ENCODE measurements around the gene BCR. TPM values are rescaled to one million over a fixed set of nuclear protein-coding genes. Genes with fewer than 3 reads are reported as not detected.

BCR gene
- total RNA-seq, 1 donor from 2014 or later = 45.1 TPM

DNA sequence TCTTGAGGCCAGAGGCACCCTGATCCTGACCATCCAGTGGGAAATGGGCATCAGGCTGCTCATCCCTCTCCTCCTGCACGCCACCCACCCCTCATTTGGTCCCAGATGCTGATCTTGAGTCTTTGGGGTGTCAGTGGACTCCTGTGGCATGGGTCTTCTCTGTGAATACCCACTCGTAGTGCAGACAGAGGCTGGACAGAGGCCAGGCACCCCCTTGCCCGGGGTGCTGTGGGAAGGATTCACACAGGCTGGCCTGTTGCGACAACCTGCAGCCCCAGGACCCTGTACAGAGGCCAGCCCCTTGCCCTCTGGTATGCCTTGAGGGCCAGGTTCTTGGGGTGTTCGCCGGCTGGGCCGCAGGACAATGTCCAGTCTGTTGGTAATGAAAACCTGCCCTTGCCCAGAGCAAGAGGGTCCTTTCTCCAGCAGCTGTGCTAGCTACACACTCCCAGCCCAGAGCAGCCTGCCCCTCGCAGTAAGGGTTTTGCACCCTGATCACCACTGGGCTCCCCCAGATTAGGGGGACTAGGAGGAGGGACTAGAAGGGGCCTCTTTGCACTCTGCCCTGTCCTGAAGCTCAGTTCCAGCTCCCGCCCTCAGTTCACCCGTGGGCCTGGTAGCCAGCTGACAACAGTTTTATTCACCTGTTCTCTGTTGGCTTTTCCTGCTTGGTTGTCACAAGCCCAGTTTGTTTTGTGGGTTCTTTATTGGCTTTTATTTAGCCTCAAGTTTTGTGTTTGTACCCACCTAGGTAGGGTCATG, 76.0 kb downstream of the BCR start:
- intact Hi-C loops (cut with micrococcal nuclease) = no loop called here
- no peaks in the 10 kb centered on the region for H3K27me3 Mint-ChIP-seq
- peaks cover 11% of the 10 kb centered on the region for H3K4me1 Mint-ChIP-seq
- DNase-seq = no peak
- no peaks in the 10 kb centered on the region for H3K9me3 Mint-ChIP-seq
- H3K27ac Mint-ChIP-seq = peak overlapping the region; percentile 41
- peaks cover 14% of the 10 kb centered on the region for H3K36me3 Mint-ChIP-seq (ENCODE audit: low read depth)
- H3K4me3 Mint-ChIP-seq = no peak overlapping the region

DNA sequence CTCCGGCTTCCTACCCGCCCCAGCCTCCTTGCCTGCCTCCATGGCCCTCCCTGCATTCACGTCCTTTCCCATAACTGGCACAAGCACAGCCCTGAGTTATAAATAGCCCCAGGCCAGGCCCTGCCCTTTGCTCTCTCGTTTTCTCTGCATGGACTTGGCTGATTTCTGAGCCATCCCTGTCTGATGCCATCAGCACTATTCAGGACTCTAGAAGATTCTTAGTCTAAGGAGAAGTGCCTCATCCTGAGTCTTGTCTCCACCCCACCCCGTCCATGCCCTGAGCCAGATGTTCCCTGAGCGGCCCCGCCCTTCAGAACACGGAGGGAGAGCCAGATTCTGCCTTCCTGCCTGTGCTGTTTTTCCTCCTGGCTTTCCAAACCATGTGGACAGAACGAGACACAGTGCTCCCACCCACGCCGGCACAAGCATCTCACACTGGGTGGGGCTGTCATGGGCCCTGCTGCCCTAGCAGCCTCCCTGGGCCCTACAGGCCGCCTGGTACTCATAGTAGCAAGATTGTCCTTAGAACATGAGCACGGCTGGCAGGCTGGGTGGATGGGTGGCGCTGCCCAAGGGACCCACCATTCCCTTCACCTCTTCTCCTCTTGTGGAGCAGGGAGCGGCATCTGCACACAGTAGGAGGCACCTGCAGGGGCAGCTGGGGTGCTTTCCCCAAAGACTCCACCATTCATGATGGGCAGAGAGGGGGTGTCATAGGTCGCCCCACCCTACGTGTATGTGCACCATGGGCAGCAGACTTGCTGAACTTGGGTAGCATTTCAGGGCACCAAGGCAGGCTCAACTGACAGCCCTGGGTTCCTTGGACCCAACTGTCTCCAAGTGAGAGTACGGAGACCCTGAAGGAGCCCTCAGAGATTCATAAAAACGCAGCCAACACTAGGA, 76.9 kb downstream of the BCR start:
- no peaks in the 10 kb centered on the region for H3K27me3 Mint-ChIP-seq
- no peak for DNase-seq
- intact Hi-C loops (cut with micrococcal nuclease) = no loop called here
- H3K27ac Mint-ChIP-seq = peak overlapping the region; percentile 31
- peaks cover 14% of the 10 kb centered on the region for H3K36me3 Mint-ChIP-seq (ENCODE audit: low read depth)
- peaks cover 11% of the 10 kb centered on the region for H3K4me1 Mint-ChIP-seq
- H3K9me3 Mint-ChIP-seq = no peaks in the 10 kb centered on the region
- H3K4me3 Mint-ChIP-seq = no peak overlapping the region

DNA sequence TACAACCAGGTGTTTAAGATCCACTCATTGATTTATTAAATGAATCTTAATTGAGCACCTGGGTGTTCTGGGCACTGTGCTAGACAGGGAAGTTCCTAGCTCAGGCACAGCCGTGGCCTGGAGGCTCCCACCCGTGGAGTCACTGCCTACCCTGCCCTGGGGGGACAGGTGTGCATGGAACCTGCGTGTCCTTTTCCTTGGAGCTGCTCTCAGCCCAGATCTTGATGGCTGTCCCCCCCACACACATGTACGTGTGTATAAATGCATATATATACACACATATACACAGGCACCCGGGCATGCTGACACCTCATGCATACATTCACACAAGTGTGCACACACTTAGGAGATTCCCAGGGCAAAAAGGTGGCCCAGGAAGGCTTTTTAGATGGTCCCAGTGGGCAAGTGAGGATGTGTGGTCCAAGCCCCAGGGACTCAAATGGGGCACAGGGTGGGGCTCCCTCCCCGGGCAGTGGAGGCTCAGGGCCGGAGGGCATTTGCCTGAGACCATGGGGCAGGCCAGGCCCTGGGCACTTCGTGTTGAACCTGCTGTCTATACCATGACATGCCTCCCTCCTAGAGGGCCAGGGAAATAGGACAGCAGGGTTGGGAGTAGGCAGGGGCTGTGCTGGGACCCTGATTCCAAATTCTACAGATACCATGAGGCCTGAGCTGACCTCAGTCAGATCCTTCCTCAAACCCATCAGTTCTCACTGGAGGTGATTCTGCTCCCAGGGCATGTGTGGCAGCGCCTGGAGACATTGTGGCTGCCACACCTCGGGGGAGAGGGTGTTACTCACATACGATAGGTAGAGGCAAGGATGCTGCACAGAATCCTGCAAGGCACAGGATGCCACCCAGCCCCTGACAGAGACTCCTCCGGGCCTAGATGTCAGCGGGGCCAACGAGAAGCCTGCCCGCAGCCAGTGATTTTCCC, 77.8 kb downstream of the BCR start:
- H3K4me1 Mint-ChIP-seq = peaks cover 11% of the 10 kb centered on the region
- H3K27ac Mint-ChIP-seq = no peak overlapping the region
- H3K4me3 Mint-ChIP-seq = no peak overlapping the region
- H3K27me3 Mint-ChIP-seq = no peaks in the 10 kb centered on the region
- H3K36me3 Mint-ChIP-seq (ENCODE audit: low read depth) = peaks cover 14% of the 10 kb centered on the region
- no peaks in the 10 kb centered on the region for H3K9me3 Mint-ChIP-seq
- no peak for DNase-seq
- intact Hi-C loops (cut with micrococcal nuclease) = no loop called here

DNA sequence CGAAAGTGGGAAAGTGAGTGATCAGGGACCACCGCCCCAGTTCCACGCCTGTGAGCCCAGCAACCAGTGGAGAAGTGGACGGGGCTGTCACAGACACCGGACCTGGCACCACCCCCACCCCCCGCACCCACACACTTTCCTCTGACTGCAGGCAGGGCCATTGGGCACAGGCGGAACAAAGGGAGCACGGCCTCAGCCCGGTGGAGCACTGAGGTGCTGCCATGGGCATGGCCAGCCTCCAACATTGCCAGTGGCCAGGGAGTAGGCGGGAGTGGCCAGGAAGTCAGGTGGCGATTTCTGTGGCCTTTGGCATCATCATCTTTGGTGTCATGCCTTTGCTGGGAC, 78.5 kb downstream of the BCR start:
- Mint-ChIP-seq H3K4me3 (no peak overlapping the region), H3K36me3 (ENCODE audit: low read depth) (peaks cover 16% of the 10 kb centered on the region)
- intact Hi-C loops (cut with micrococcal nuclease) = no loop called here

DNA sequence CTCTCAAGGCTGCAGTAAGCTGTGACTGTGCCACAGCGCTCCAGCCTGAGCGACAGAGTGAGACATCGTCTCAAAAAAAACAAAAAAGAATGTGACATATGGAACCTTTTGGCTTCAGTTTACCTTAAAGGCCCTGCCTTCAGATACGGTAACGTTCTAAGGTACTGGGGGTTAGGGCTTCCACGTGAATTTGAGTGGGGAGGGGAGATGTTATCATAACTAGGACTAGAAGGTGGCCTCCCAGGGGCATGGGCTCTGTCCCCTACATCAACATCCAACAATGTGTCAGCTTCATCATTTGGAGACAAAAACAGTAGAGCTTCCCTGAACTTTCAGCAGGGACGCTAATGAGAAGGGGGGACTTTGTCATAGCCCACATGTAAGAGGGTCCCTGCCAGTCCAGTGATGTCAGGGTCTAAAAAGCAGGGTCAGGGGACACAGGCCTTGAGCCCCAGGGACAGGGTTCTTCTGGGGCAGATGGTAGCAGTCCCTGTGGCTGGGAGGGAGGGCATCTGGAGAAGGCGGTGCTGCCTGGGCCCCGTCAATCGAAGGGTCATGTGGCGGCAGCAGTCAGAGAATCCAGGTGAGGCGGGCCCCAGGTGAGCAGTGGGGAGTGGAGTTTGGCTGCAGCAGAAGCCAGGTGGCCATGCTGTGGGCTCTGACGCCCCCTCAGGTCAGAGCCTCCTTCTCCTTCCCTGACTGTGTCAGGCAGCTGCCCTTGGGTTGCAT, 79.8 kb downstream of the BCR start:
- Mint-ChIP-seq H3K9me3 (no peaks in the 10 kb centered on the region), H3K4me1 (peaks cover 11% of the 10 kb centered on the region), H3K4me3 (no peak overlapping the region), H3K36me3 (ENCODE audit: low read depth) (peaks cover 18% of the 10 kb centered on the region), H3K27ac (no peak overlapping the region), H3K27me3 (no peaks in the 10 kb centered on the region)
- no peak for DNase-seq
- intact Hi-C loops (cut with micrococcal nuclease) = no loop called here

More for the DNA sequence above, 78.5 kb downstream of the BCR start:
- no peaks in the 10 kb centered on the region for H3K27me3 Mint-ChIP-seq
- H3K9me3 Mint-ChIP-seq = no peaks in the 10 kb centered on the region
- no peak for DNase-seq
- H3K27ac Mint-ChIP-seq = no peak overlapping the region
- H3K4me1 Mint-ChIP-seq = peaks cover 10% of the 10 kb centered on the region

DNA sequence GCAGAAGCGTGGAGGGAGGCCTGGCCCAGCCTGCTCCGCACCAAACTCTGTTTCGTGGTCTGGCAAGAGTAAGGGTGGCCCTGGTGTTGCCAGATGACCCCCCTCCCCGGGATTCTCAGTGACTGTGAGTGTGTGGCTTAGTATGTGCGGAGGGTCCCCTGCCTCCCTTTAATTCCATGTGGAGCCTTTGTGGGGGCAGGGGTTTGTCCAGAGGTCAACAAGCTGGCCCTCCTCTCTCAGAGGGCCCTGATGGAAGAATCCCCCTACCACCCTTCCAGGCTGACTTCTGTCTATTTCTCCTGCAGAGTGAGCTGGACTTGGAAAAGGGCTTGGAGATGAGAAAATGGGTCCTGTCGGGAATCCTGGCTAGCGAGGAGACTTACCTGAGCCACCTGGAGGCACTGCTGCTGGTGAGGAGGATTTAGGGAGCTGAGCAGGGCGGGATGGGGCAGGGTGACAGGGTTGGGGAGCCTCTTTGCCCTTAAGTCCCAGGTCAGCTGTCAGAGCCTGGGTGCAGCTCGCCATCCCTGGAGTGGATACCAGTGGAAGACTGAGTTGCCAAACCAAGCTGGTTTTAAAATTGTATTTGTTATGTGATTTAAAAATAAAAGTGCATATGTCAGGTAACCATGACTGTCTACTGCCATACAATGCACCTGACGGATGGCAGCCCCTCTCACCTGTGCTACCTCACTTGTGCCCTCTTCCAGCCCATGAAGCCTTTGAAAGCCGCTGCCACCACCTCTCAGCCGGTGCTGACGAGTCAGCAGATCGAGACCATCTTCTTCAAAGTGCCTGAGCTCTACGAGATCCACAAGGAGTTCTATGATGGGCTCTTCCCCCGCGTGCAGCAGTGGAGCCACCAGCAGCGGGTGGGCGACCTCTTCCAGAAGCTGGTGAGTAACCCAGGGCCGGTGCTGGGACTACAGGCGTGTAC, 80.6 kb downstream of the BCR start:
- peaks cover 15% of the 10 kb centered on the region for H3K36me3 Mint-ChIP-seq (ENCODE audit: low read depth)
- DNase-seq = no peak
- no peaks in the 10 kb centered on the region for H3K27me3 Mint-ChIP-seq
- H3K9me3 Mint-ChIP-seq = no peaks in the 10 kb centered on the region
- H3K27ac Mint-ChIP-seq = no peak overlapping the region
- intact Hi-C loops (cut with micrococcal nuclease) = no loop called here
- H3K4me1 Mint-ChIP-seq = peaks cover 7% of the 10 kb centered on the region
- H3K4me3 Mint-ChIP-seq = no peak overlapping the region

DNA sequence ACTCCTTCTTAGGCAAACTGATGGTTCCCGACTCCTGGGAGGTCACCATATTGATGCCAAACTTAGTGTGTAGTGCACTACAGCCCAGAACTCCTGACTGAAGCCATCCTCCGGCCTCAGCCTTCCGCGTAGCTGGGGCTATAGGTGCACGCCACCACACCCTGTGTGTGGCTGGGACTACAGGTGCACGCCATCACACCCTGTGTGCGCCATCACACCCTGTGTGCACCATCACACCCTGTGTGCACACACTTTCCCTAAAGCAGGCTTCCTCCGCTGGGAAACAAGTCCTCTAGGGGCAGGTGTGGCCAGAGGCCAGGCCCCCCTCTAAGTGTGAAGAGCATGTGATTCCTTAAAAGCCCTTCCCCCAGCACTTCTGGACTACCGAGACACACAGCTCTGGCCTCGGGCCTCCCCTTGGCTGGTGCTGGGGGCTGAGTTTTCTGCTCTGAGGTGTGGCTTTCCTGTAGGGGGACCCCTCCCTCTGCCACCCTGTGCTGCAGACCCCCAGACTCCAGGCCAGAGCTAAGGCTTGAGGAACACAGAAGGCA, 81.7 kb downstream of the BCR start:
- Mint-ChIP-seq H3K4me3 (no peak overlapping the region), H3K4me1 (peaks cover 3% of the 10 kb centered on the region), H3K27me3 (no peaks in the 10 kb centered on the region), H3K36me3 (ENCODE audit: low read depth) (peaks cover 13% of the 10 kb centered on the region), H3K27ac (no peak overlapping the region), H3K9me3 (no peaks in the 10 kb centered on the region)
- intact Hi-C loops (cut with micrococcal nuclease) = no loop called here
- DNase-seq = no peak

DNA sequence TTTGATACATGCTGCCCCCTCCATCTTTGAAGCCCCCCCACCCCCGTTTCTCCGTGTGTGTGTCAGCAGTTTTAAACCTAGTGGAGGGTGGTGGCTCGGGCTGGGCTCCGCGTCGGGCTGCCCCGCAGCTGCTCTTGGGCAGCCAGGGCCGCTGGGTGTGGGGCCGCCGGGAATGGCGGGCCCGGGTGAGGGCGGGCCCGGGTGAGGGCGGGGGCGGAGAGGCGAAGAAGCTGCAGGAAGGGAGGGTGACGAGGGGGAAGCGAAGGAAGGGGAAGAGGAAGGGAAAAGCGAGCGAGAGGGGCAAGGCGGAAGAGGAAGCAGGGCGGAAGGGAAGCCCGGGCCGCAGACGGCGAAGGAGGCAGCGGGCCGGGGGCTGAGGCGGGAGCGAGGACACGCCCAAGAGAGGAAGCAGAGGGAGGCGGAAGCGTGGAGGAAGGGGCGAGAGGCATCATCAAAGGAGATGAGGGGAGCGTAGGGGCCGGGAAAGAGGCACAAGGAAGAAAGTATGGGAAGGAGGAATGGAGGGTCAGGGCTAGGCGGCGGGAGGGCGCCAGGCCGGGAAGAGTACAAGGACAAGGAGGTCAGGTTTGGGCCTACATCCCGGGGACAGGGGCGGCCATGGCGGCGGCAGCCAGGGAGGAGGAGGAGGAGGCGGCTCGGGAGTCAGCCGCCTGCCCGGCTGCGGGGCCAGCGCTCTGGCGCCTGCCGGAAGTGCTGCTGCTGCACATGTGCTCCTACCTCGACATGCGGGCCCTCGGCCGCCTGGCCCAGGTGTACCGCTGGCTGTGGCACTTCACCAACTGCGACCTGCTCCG, 82.4 kb downstream of the BCR start:
- Mint-ChIP-seq H3K27ac (no peak overlapping the region), H3K4me1 (peaks cover 2% of the 10 kb centered on the region), H3K9me3 (no peaks in the 10 kb centered on the region), H3K27me3 (no peaks in the 10 kb centered on the region), H3K36me3 (ENCODE audit: low read depth) (peaks cover 13% of the 10 kb centered on the region), H3K4me3 (no peak overlapping the region)
- no peak for DNase-seq
- intact Hi-C loops (cut with micrococcal nuclease) = no loop called here

DNA sequence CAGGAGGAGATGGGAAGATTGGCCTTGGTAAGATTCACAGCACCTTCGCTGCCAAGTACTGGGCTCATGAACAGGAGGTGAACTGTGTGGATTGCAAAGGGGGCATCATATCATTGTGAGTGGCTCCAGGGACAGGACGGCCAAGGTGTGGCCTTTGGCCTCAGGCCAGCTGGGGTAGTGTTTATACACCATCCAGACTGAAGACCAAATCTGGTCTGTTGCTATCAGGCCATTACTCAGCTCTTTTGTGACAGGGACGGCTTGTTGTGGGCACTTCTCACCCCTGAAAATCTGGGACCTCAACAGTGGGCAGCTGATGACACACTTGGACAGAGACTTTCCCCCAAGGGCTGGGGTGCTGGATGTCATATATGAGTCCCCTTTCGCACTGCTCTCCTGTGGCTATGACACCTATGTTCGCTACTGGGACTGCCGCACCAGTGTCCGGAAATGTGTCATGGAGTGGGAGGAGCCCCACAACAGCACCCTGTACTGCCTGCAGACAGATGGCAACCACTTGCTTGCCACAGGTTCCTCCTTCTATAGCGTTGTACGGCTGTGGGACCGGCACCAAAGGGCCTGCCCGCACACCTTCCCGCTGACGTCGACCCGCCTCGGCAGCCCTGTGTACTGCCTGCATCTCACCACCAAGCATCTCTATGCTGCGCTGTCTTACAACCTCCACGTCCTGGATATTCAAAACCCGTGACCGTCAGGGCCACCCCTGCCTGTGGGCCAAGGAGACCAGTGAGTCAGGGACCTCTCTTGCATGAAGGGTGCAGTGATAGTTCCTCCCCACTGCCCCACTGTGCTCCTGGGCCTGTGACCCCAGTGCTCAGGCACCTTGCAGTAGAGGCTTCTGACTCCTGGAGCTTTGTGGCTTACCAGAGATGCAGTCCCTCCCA, 83.6 kb downstream of the BCR start:
- intact Hi-C loops (cut with micrococcal nuclease) = no loop called here
- DNase-seq = peak; percentile 78
- H3K4me3 Mint-ChIP-seq = no peak overlapping the region
- no peaks in the 10 kb centered on the region for H3K9me3 Mint-ChIP-seq
- peaks cover 2% of the 10 kb centered on the region for H3K4me1 Mint-ChIP-seq
- peaks cover 13% of the 10 kb centered on the region for H3K36me3 Mint-ChIP-seq (ENCODE audit: low read depth)
- no peaks in the 10 kb centered on the region for H3K27me3 Mint-ChIP-seq
- H3K27ac Mint-ChIP-seq = peak overlapping the region; percentile 66

DNA sequence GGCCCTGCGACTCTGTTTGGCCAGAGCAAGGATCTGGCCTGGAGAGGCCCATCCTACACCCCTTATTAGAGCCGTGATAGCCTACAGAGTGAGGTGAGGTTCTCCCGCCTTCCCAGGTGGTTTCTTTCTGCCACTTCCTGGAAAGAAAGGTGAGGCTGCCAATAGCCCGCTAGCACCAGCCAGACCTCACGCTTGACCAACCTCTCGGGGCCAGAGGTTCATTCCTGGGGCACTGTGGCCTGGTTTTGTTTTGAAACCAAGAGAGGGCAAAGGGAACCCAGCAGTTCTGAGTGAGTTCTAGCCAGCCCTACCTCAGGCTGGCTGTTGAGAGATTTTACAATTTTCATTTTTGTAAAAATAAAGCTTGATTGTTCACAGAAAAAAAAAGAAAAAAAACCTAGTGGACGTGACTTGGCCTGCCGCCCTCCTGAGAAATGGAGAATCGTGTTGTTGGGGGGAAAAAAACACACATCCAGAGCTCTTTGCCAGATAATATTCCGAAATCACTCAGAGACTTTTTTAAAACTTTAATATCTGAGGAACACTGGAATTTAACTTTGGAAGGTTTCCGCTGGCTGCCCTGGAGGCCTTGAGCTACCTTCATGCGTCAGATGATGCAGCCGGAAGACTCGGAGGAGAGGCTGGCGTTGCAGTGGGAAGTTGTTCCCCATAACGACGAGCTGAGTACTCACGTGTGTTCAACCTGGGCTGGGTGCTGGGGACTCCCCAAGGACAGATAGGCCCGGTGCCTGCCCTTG, 84.5 kb downstream of the BCR start:
- H3K4me3 Mint-ChIP-seq = no peak overlapping the region
- no peak overlapping the region for H3K27ac Mint-ChIP-seq
- DNase-seq = no peak
- H3K9me3 Mint-ChIP-seq = no peaks in the 10 kb centered on the region
- no peaks in the 10 kb centered on the region for H3K27me3 Mint-ChIP-seq
- H3K4me1 Mint-ChIP-seq = peaks cover 2% of the 10 kb centered on the region
- intact Hi-C loops (cut with micrococcal nuclease) = no loop called here
- peaks cover 13% of the 10 kb centered on the region for H3K36me3 Mint-ChIP-seq (ENCODE audit: low read depth)

Data from activated CD4-positive, alpha-beta T cell treated with anti-CD3 and anti-CD28 coated beads, Interleukin-2, amount 10 ng/mL, durations not matched to agents 24 days and 14 days (primary cell).